HepG2 (cell line): Measurements from ENCODE around the gene XKR7.

Experiments
- BRCA1 ChIP-seq: sonication (generic); formaldehyde crosslinking; IDR thresholded peaks from 2 replicates; pipeline ENCODE4 v1.4.0; 2020; ENCODE audit warnings: missing genetic modification reagents
- EP300 ChIP-seq, 3 experiments: sonication (generic) in 1 of 3; formaldehyde crosslinking in 1 of 3; IDR thresholded peaks; 2 replicates each; pipeline versions ENCODE4 v1.5.1 to v1.6.1; 2011 to 2020; ENCODE audit warnings: low read depth in 2 of 3, low read length in 2 of 3, borderline replicate concordance in 1 of 3, improper control_type of control experiment in 1 of 3, mild to moderate bottlenecking in 1 of 3, missing genetic modification reagents in 1 of 3, moderate library complexity in 1 of 3
- EZH2 ChIP-seq: conservative IDR thresholded peaks from 2 replicates; pipeline ENCODE4 v1.6.1; 2012; ENCODE audit warnings: mild to moderate bottlenecking, low read depth, low read length, moderate library complexity
- HOXA7 ChIP-seq: sonication (generic); formaldehyde crosslinking; IDR thresholded peaks from 2 replicates; pipeline ENCODE4 v1.8.1; 2022; ENCODE audit warnings: mild to moderate bottlenecking, missing genetic modification reagents, moderate library complexity
- HOXD1 ChIP-seq: sonication (generic); formaldehyde crosslinking; IDR thresholded peaks from 2 replicates; pipeline ENCODE4 v1.5.0; 2020; ENCODE audit warnings: missing genetic modification reagents
- RFX5 ChIP-seq: IDR thresholded peaks from 2 replicates; pipeline ENCODE4 v1.6.1; 2011; ENCODE audit warnings: low read depth, low read length, improper control_type of control experiment
- ZBTB1 ChIP-seq: sonication (generic); formaldehyde crosslinking; IDR thresholded peaks from 2 replicates; pipeline ENCODE4 v1.4.0; 2020; ENCODE audit warnings: missing genetic modification reagents, borderline replicate concordance
- ZFP36 ChIP-seq: fragments of 150-350 bp; IDR thresholded peaks from 2 replicates; pipeline ENCODE4 v1.6.1; 2018; ENCODE audit warnings: borderline replicate concordance, low read length, low read depth; ENCODE audit not compliant: partially characterized antibody
- ZNF441 ChIP-seq: sonication (generic); formaldehyde crosslinking; IDR thresholded peaks from 2 replicates; pipeline ENCODE4 v1.7.0; 2021; ENCODE audit warnings: missing genetic modification reagents, borderline replicate concordance
- ZNF670 ChIP-seq: sonication (generic); formaldehyde crosslinking; IDR thresholded peaks from 2 replicates; pipeline ENCODE4 v1.8.0; 2022; ENCODE audit warnings: mild to moderate bottlenecking, missing genetic modification reagents, borderline replicate concordance
- TF ChIP-seq, protein P1 (sequence below), 2 experiments: IDR thresholded peaks; 2 replicates each; pipeline ENCODE4 v1.6.1; 2011 to 2012; ENCODE audit warnings: low read length in 2 of 2, borderline replicate concordance in 1 of 2, low read depth in 1 of 2, mild to moderate bottlenecking in 1 of 2, moderate library complexity in 1 of 2
- TF ChIP-seq, protein P2 (sequence below), 2 experiments: fragments of 450-650 bp in 1 of 2; sonication (generic) in 1 of 2; formaldehyde crosslinking; IDR thresholded peaks; 2 replicates each; pipeline versions ENCODE4 v1.5.0 to v1.8.0; 2020 to 2022; ENCODE audit warnings: mild to moderate bottlenecking in 1 of 2, missing genetic modification reagents in 1 of 2
- TF ChIP-seq, protein P3 (sequence below): sonication (generic); formaldehyde crosslinking; IDR thresholded peaks from 2 replicates; pipeline ENCODE4 v1.4.0; 2020; ENCODE audit warnings: missing genetic modification reagents
- TF ChIP-seq, protein P4 (sequence below): sonication (generic); formaldehyde crosslinking; IDR thresholded peaks from 2 replicates; pipeline ENCODE4 v1.5.0; 2020; ENCODE audit warnings: mild to moderate bottlenecking, missing genetic modification reagents, moderate library complexity

DNA sequence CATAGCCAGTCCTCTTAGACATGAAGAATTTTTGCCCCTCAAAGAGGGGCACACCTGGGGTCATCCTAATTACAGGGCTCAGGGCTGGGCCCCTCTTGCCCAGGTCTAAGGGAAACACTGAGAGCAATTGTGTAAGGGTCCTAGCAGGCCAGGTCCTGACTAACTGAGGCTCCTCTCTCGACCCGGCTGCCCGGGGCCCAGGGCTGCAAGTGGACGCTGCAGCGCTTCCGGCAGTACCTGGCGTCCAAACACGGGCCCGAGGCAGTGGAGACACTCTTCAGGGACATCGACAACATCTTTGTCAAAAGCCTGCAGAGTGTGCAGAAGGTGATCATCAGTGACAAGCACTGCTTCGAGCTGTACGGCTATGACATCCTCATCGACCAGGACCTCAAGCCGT is 33.5 kb upstream of the XKR7 start:
- TF ChIP-seq ZNF441 (CRISPR knock-in tag) (no peak), EP300 (IDR thresholded peaks at IDR 0.05; ENCODE audit: low read depth in 2 of 2, low read length in 2 of 2) (no peak), EP300 (CRISPR knock-in tag; IDR thresholded peaks at IDR 0.05; ENCODE audit: borderline replicate concordance) (no peak), BRCA1 (CRISPR knock-in tag) (no peak), ZNF670 (no peak), HOXD1 (CRISPR knock-in tag) (no peak), ZBTB1 (no peak), RFX5 (no peak), ZFP36 (no peak), HOXA7 (CRISPR knock-in tag) (no peak), EZH2 (no peak)
- TF ChIP-seq, protein P1, sequence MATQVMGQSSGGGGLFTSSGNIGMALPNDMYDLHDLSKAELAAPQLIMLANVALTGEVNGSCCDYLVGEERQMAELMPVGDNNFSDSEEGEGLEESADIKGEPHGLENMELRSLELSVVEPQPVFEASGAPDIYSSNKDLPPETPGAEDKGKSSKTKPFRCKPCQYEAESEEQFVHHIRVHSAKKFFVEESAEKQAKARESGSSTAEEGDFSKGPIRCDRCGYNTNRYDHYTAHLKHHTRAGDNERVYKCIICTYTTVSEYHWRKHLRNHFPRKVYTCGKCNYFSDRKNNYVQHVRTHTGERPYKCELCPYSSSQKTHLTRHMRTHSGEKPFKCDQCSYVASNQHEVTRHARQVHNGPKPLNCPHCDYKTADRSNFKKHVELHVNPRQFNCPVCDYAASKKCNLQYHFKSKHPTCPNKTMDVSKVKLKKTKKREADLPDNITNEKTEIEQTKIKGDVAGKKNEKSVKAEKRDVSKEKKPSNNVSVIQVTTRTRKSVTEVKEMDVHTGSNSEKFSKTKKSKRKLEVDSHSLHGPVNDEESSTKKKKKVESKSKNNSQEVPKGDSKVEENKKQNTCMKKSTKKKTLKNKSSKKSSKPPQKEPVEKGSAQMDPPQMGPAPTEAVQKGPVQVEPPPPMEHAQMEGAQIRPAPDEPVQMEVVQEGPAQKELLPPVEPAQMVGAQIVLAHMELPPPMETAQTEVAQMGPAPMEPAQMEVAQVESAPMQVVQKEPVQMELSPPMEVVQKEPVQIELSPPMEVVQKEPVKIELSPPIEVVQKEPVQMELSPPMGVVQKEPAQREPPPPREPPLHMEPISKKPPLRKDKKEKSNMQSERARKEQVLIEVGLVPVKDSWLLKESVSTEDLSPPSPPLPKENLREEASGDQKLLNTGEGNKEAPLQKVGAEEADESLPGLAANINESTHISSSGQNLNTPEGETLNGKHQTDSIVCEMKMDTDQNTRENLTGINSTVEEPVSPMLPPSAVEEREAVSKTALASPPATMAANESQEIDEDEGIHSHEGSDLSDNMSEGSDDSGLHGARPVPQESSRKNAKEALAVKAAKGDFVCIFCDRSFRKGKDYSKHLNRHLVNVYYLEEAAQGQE (IDR thresholded peaks at IDR 0.05; ENCODE audit: borderline replicate concordance in 1 of 2, low read depth in 1 of 2, low read length in 2 of 2): no peak
- TF ChIP-seq, protein P2, sequence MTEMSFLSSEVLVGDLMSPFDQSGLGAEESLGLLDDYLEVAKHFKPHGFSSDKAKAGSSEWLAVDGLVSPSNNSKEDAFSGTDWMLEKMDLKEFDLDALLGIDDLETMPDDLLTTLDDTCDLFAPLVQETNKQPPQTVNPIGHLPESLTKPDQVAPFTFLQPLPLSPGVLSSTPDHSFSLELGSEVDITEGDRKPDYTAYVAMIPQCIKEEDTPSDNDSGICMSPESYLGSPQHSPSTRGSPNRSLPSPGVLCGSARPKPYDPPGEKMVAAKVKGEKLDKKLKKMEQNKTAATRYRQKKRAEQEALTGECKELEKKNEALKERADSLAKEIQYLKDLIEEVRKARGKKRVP (CRISPR knock-in tag; IDR thresholded peaks at IDR 0.05): no peak
- TF ChIP-seq, protein P3, sequence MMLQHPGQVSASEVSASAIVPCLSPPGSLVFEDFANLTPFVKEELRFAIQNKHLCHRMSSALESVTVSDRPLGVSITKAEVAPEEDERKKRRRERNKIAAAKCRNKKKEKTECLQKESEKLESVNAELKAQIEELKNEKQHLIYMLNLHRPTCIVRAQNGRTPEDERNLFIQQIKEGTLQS (CRISPR knock-in tag): no peak
- TF ChIP-seq, protein P4, sequence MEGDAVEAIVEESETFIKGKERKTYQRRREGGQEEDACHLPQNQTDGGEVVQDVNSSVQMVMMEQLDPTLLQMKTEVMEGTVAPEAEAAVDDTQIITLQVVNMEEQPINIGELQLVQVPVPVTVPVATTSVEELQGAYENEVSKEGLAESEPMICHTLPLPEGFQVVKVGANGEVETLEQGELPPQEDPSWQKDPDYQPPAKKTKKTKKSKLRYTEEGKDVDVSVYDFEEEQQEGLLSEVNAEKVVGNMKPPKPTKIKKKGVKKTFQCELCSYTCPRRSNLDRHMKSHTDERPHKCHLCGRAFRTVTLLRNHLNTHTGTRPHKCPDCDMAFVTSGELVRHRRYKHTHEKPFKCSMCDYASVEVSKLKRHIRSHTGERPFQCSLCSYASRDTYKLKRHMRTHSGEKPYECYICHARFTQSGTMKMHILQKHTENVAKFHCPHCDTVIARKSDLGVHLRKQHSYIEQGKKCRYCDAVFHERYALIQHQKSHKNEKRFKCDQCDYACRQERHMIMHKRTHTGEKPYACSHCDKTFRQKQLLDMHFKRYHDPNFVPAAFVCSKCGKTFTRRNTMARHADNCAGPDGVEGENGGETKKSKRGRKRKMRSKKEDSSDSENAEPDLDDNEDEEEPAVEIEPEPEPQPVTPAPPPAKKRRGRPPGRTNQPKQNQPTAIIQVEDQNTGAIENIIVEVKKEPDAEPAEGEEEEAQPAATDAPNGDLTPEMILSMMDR (CRISPR knock-in tag): no peak
